GM18505 (cell line): ENCODE measurements around the gene FER.

Experiments
- ATAC-seq: cut with Tn5 transposase; IDR thresholded peaks from one replicate; pipeline ENCODE4 v1.9.1; 2021; ENCODE audit not compliant: unreplicated experiment
- POLR2A ChIP-seq: IDR thresholded peaks from 4 replicates; pipeline ENCODE4 v1.6.1; 2011; ENCODE audit warnings: borderline replicate concordance; ENCODE audit not compliant: insufficient read depth, insufficient read length; ENCODE audit errors: extremely low read depth

The FER gene

DNA sequence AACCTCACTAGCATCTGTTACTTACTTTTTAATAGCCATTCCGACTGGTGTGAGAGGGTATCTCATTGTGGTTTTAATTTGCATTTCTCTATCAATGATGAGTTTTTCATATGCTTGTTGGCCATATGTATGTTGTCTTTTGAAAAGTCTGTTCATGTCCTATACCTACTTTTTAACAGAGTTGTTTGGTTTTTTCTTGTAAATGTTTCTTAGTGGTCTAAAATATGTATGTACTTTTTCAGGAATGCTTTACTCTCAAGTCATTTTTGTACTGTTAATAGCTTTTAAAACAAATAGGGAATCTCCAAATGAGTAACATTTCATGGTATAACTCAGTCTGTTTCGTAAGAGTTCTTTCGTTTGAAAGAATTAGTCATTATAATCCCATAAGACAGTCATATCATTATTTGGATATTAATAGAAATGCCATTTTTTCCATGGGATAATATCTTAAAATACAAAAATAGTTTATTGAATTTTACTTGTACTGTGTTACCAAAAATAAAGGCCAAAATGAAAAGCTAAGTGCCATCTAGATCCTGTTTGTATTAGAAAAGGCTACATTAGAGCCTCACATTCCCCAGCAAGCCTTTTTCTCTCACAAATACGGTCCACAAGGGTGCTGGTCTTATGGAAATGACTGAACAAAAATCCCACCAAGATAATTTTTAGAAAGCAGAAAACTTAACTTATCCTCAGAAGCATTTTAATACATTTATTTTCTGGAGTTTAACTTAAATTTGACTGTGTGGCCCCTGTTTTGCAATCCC lies 414.4 kb downstream of the FER start:
- TF ChIP-seq POLR2A, result no peak
- ATAC-seq, result peak; percentile 70

DNA sequence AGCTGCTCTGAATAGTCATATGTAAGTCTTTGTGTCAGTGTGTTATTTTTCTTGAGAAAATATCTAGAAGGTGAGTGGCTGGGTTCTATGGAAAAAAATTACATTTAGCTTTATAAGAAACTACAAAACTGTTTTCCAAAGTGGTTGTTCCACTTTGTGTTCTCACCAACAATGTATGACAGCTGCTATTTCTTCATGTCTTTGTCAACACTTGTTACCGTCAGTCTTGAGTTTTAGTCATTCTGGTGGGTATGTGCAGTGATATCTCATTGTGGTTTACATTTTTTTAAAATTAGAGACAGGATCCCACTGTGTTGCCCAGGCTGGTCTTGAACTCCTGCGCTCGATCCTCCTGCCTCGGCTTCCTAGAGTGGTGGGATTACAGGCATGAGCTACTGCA lies 415.6 kb downstream of the FER start:
- ATAC-seq, result no peak
- TF ChIP-seq POLR2A, result no peak

DNA sequence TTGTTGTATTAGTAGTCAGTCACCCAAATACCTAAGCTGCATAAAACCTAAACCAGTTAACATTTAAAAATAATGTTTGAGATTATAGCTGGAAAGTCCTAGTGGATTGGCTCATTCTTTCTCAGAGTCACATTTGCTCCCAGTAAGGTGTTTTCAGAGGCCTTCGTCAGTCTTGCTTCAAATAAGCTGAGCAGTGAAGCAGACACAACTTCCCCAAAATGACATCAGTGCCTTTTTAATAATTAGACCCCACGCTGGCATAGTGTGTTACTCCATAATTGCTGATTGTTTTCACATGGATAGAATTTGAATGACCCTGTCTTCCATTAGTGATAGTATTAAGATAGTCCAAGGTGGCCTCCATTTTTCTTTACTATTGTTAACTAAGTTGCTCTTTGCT lies 416.3 kb downstream of the FER start:
- peak; percentile 48 for ATAC-seq
- no peak for TF ChIP-seq POLR2A

DNA sequence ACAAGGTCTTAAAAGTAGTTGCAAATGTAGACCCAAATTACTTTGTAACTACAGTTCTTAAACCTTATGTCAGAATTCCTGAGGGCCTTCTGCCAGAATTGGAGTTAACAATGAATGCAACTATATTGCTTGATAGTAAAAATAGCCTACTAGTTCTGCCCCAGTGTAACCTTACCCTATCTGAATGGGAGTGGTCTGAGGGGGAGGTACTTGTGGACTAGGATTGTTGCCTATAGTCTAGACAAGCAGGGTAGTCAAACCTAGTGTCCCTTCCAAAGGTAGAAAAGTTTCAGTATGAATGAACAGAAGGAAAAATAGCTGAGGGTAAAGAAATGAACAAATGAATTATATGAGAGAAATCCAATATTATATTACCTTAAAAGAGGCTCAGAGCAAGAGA lies 419.9 kb downstream of the FER start:
- TF ChIP-seq POLR2A, result no peak
- no peak for ATAC-seq

DNA sequence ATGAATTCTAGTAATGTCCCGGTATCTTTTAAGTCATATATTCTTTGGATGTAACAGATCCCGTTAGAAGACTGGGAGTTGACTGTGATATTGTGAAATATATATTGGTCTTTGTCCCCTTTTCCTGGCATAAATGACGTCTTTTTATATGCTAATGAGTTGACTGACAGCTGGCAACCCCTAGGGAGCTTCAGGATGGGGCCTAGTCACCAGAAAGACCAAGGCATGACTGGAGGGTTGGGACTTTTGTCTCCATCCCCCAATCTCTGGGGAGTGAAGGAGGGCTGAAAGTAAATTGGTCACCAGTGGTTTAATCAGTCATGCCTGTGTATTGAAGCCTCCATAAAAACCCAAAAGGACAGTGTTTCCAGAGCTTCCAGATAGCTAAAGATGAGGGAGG lies 420.5 kb downstream of the FER start:
- no peak for ATAC-seq
- TF ChIP-seq POLR2A, result no peak

- no peak for ATAC-seq
- TF ChIP-seq POLR2A, result no peak
Measured at GRCh38 chr5:109170629-109171350, 423.1 kb downstream of the FER start.

GRCh38 chr5:109171437-109172073 lies 423.9 kb downstream of the FER start:
- peak; percentile 82 for ATAC-seq

DNA sequence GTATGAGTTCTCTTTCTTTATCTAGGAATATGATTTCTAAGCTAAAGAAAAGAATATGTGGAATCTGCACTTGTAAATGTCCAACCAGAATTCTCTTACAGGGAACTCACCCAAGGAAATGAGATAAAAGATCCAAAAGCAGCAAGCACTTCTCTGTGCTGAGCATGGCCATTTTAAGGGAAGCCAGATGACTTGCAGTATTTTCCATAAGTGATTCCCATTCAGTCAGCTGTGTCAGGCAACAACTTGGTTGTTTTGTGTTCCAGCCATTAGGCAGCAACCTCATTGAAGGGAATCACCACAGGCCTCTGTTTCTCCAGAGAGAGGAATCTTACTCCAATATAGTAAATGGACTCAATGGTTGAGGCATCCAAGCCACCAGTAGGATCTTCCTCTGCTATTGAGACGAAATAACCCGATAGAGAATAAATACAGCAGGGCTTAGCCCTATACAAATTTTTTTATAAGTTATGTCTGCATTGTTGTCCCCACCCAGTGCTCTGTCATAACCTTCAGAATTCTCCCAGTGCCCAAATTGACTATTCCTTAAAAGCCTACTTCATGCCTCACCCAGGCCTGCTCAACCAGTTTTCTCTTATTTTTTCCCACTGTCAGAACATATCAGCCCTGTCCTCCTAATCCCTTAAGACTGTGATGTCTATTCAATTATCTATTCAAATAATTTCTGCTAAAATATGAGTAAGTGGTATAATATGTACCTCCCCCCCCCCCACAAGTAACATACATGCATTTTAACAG lies 425.5 kb downstream of the FER start:
- ATAC-seq, result no peak
- TF ChIP-seq POLR2A, result no peak

- ATAC-seq, result no peak
- no peak for TF ChIP-seq POLR2A
Measured at GRCh38 chr5:109177227-109177626, 429.5 kb downstream of the FER start.

- ATAC-seq, result no peak
- TF ChIP-seq POLR2A, result no peak
Measured at GRCh38 chr5:109177782-109178181, 430.1 kb downstream of the FER start.

DNA sequence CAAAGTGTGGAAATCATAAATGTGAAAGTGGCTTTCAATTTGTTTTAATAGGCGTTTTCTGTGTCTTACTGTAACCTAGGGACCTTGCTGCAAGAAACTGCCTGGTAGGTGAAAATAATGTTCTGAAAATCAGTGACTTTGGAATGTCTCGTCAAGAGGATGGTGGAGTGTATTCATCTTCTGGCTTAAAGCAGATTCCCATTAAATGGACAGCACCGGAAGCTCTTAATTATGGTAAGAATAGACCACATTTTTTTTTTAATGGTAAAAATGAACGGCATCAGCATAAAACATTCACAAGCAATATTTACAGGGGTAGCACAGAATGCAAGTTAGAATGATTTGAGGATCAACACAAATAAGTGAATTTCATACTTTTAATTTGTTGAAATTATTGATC lies 433.0 kb downstream of the FER start:
- no peak for ATAC-seq
- no peak for TF ChIP-seq POLR2A

GRCh38 chr5:109186759-109187158 lies 439.1 kb downstream of the FER start:
- no peak for TF ChIP-seq POLR2A
- ATAC-seq, result no peak

DNA sequence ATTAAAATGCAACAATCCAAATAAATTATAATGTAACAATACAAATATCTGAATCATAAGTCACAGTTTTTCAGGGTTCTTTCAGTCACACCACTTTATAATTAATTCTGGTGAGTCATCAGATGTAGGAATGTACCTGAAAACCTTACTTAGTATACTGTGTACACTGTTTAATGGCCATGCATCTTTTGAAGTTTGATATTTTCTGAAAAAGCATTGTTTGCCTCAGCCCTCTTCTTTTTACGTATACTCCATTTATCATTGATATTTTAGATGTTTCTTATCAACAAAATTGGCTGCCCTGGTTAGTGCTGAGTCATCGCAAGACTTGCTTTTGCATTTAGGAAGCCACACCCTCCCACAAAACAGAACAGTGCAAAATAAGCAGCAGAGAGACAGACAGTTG lies 443.5 kb downstream of the FER start:
- TF ChIP-seq POLR2A, result no peak
- peak; percentile 68 for ATAC-seq
